Measurements from ENCODE around the gene SIK2.
"Not testable (repeated sequence)": the region's sequence is repeated elsewhere in the genome, so short reads cannot be mapped to it uniquely, and the experiment has no call there.

The SIK2 gene

GRCh38 chr11:111715142-111715816 is 113.0 kb downstream of the SIK2 start:
- Histone ChIP-seq H3K9me3 (ENCODE audit: control insufficient read depth, low read length) (no peaks in the 10 kb centered on the region), H3K4me1 (peaks cover 3% of the 10 kb centered on the region), H3K27me3 (ENCODE audit: control insufficient read depth, insufficient read depth, low read length) (no peaks in the 10 kb centered on the region), H3K4me3 (ENCODE audit: low read depth, low read length) (no peak overlapping the region), H3K27ac (no peak overlapping the region), H3K9ac (no peak overlapping the region), H3K36me3 (ENCODE audit: control insufficient read depth, insufficient read depth, low read length) (no peaks in the 10 kb centered on the region), H3K79me2 (no peaks in the 10 kb centered on the region), H2AFZ (no peak overlapping the region), H3K4me2 (ENCODE audit: low read length) (no peak overlapping the region)
- no peak for TF ChIP-seq CTCF (IDR thresholded peaks at IDR 0.05)

- H3K79me2 ChIP-seq; H3K27ac ChIP-seq; H3K4me3 ChIP-seq (ENCODE audit: low read depth, low read length); H3K4me1 ChIP-seq; H3K4me2 ChIP-seq (ENCODE audit: low read length); H3K9me3 ChIP-seq (ENCODE audit: control insufficient read depth, low read length); H3K36me3 ChIP-seq (ENCODE audit: control insufficient read depth, insufficient read depth, low read length); H3K27me3 ChIP-seq (ENCODE audit: control insufficient read depth, insufficient read depth, low read length); H3K9ac ChIP-seq; H2AFZ ChIP-seq: not testable (repeated sequence)
These were observed 115.4 kb downstream of the SIK2 start for GRCh38 chr11:111717660-111718059.

- no peak overlapping the region for H3K9ac ChIP-seq
- no peak overlapping the region for H3K27ac ChIP-seq
These were observed 116.2 kb downstream of the SIK2 start for GRCh38 chr11:111718436-111718835.

GRCh38 chr11:111718859-111719258 is 116.6 kb downstream of the SIK2 start:
- H3K27ac ChIP-seq: no peak overlapping the region
- no peaks in the 10 kb centered on the region for H3K79me2 ChIP-seq
- TF ChIP-seq CTCF (IDR thresholded peaks at IDR 0.05): no peak
- H3K9me3 ChIP-seq (ENCODE audit: control insufficient read depth, low read length): no peaks in the 10 kb centered on the region
- H2AFZ ChIP-seq: no peak overlapping the region
- no peaks in the 10 kb centered on the region for H3K27me3 ChIP-seq (ENCODE audit: control insufficient read depth, insufficient read depth, low read length)
- no peak overlapping the region for H3K9ac ChIP-seq
- no peak overlapping the region for H3K4me2 ChIP-seq (ENCODE audit: low read length)
- no peaks in the 10 kb centered on the region for H3K36me3 ChIP-seq (ENCODE audit: control insufficient read depth, insufficient read depth, low read length)
- no peak overlapping the region for H3K4me3 ChIP-seq (ENCODE audit: low read depth, low read length)
- peaks cover 3% of the 10 kb centered on the region for H3K4me1 ChIP-seq

More at GRCh38 chr11:111718436-111718835, 116.2 kb downstream of the SIK2 start:
- H3K4me1 ChIP-seq: peaks cover 3% of the 10 kb centered on the region
- H3K4me2 ChIP-seq (ENCODE audit: low read length): no peak overlapping the region
- no peaks in the 10 kb centered on the region for H3K36me3 ChIP-seq (ENCODE audit: control insufficient read depth, insufficient read depth, low read length)
- no peaks in the 10 kb centered on the region for H3K27me3 ChIP-seq (ENCODE audit: control insufficient read depth, insufficient read depth, low read length)
- H3K79me2 ChIP-seq: no peaks in the 10 kb centered on the region
- no peaks in the 10 kb centered on the region for H3K9me3 ChIP-seq (ENCODE audit: control insufficient read depth, low read length)
- H2AFZ ChIP-seq: no peak overlapping the region
- TF ChIP-seq CTCF (IDR thresholded peaks at IDR 0.05): no peak
- no peak overlapping the region for H3K4me3 ChIP-seq (ENCODE audit: low read depth, low read length)

- Histone ChIP-seq H3K27me3 (ENCODE audit: control insufficient read depth, insufficient read depth, low read length) (no peaks in the 10 kb centered on the region), H3K79me2 (no peaks in the 10 kb centered on the region), H3K27ac (no peak overlapping the region), H3K9ac (no peak overlapping the region), H3K4me3 (ENCODE audit: low read depth, low read length) (no peak overlapping the region), H3K36me3 (ENCODE audit: control insufficient read depth, insufficient read depth, low read length) (no peaks in the 10 kb centered on the region), H3K9me3 (ENCODE audit: control insufficient read depth, low read length) (no peaks in the 10 kb centered on the region), H2AFZ (no peak overlapping the region), H3K4me2 (ENCODE audit: low read length) (no peak overlapping the region), H3K4me1 (peaks cover 3% of the 10 kb centered on the region)
- TF ChIP-seq CTCF (IDR thresholded peaks at IDR 0.05): no peak
These were observed 117.1 kb downstream of the SIK2 start for GRCh38 chr11:111719379-111719778.

Data from parathyroid adenoma (tissue), 2 donors.